Fibroblast of skin of right biceps (primary cell): ENCODE results near the gene EID2B.
A peak's percentile ranks its signal among the peaks of the same experiment; 100 is the strongest.

Experiments
- DNase-seq: peaks from one replicate; pipeline ENCODE4 v3.0.0-alpha.2; 2013

The EID2B gene

GRCh38 chr19:39531834-39532232, 819 bp downstream of the EID2B start:
- DNase-seq = no peak

- DNase-seq = no peak
Measured at GRCh38 chr19:39525205-39525604, 7.4 kb downstream of the EID2B start.

DNA sequence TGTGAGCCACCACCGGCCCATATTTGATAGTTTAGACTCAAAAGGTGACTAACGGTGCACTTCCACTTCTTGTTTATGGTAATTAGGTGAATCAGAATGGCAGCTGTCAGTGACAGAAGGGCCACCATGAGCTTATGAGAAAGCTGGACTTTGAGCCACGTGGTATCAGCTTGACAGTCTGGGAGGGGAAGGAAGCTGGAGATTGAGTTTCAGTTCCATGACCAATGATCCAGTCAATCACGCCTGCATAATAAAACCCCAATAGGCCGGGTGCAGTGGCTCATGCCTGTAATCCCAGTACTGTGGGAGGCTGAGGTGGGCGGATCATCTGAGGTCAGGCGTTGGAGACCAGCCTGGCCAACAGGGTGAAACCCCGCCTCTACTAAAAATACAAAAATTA, 8.2 kb downstream of the EID2B start:
- DNase-seq = no peak

DNA sequence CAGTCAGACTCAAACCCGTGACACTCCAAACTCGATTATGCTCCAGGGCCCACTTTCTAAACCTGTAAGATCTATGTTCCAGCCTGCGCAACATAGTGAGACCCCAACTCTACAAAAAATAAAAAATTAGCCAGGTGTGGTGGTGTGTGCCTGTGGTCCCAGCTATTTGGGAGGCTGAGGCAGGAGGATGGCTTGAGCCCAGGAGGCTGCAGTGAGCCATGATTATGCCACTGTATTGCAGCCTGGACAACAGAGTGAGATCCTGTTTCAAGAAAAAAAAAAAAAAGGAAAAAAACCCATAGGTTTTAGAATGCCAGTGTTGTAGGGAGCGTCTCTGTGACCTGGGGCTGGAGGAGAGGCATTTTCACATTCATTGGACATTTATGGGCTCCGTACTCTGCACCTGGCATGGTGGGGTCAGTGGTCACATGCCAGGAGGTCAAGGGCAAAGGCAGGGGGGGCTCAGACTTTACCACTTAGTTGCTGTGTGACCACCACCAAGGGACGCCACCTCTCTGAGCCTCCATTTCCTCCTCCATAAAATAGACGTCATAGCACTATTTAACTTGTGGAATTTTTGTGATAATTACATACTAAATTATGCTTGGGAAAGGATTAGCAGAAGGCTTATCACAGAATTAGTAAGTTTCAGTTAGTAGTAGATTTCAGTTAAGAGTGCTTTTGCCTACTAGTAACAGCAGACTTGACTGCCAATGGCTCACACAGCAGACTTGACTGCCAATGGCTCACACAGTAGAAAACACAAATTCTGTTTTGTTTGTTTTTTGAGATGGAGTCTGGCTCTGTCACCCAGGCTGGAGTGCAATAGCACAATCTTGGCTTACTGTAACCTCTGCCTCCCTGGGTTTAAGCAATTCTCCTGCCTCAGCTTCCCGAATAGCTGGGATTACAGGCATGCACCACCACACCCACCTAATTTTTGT, 11.8 kb downstream of the EID2B start:
- no peak for DNase-seq

GRCh38 chr19:39518975-39519374, 13.7 kb downstream of the EID2B start:
- no peak for DNase-seq

- no peak for DNase-seq
Measured at GRCh38 chr19:39518458-39518857, 14.2 kb downstream of the EID2B start.

DNA sequence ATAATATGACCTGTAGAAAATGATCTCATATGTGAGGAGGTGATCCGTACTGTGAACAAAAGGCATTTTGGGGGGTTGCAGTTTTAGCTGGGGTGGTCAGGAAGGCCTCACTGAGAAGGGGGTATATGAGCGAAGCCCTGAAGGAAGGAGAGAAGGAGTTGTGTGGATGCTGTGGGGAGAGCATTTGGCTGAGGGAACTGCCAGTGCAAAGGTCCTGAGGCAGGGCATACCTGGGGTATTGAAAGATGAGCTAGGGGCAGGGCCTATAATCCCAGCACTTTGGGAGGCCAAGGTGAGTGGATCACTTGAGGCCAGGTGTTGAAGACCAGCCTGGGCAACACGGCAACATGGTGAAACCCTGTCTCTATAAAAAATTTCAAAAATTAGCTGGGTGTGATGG, 15.2 kb downstream of the EID2B start:
- no peak for DNase-seq

DNA sequence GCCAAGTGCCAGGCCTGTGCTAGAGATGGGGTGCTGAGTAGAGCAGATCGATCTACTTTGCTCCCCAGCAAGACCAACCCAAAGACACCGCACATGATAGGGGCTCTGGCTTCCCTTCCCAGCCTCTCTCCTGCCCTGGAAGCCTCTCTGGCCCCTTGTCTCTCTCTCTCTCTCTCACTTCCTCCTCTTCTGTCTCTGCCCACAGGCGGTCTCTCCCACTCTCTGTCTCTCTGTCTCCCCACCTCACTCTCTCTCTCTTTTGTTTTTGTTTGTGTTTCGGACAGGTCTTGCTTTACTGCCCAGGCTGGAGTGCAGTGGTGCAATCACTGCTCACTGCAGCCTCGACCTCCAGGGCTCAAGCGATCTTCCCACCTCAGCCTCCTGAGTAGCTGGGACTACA, 16.4 kb downstream of the EID2B start:
- no peak for DNase-seq

DNA sequence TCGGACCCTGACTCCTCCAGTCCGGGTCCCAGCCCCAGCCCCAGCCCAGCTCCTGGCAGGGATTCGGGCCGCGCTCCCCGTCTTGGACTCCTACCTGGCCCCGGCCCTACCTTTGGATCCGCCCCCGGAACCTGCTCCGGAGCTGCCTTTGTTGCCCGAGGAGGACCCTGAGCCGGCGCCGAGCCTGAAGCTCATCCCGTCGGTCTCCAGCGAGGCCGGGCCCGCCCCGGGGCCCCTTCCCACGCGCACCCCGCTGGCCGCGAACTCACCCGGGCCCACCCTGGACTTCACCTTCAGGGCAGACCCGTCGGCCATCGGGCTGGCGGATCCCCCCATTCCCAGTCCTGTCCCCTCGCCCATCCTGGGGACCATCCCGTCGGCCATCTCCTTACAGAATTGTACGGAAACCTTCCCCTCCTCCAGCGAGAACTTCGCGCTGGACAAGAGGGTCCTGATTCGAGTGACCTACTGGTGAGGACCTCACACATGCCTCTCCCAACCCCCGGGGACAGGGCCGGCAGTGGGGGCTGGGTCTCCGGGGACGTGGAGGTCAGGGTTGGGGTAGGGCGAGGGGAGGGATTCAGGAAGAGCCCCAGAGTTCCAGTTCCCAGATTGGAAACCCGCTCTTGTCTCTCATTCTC, 17.0 kb downstream of the EID2B start:
- DNase-seq = no peak

DNA sequence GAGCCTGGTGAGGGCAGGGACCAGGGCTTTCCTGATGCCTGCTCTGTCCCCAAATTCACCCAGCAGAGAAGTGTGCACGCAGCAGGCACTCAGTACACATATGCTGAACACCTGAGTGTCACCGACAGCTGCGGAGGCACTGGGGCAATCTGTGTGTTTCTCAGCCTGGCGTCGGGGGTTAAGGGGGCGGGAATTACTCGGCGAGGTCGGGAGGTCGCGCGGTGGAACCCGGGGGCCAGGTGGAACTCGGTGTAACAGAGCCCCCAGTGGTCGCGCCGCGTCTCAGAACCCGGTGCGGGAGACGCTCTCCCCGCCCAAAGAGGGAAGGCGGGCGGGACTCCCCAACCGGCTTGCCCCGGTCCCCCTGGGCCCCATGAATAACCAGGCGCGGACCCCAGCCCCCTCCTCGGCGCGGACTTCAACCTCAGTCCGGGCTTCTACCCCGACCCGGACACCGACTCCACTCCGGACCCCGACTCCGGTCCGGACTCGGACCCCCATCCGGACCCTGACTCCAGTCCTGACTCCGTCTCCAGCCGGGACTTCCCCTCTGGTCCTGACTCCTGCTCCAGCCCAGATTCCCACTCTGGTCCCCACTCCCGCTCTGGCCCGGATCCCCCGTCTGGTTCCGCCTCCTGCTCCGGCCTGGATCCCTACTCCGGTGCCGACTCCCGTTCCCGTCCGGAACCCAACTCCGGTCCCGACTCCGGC, 17.7 kb downstream of the EID2B start, which contains the start of gene SELENOV:
TSS of gene SELENOV (plus strand) at position 300 of the 711 bp plus-strand sequence. CDS start at position 374, 74 bp downstream.
- no peak for DNase-seq

- no peak for DNase-seq
Measured at GRCh38 chr19:39512988-39513387, 19.7 kb downstream of the EID2B start.

DNA sequence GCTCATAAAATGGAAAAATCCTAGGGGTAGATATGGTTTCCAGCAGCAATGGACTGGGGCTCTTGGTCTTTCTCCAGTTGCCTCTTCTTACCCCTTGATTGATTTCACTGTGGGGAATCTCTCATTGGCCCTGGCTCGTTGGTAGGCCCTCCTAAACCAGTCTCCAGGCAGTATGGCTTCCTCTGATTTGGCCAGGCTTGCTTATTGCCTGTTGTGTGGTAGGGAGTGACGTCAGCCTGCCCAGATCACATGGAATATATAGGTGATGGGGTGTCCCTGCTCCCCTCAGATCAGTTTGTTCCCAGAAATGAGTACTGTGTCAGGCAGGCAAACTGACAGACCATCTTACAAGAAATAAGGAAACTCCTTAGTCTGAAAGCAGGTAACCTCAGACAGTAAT, 23.4 kb downstream of the EID2B start:
- no peak for DNase-seq

DNA sequence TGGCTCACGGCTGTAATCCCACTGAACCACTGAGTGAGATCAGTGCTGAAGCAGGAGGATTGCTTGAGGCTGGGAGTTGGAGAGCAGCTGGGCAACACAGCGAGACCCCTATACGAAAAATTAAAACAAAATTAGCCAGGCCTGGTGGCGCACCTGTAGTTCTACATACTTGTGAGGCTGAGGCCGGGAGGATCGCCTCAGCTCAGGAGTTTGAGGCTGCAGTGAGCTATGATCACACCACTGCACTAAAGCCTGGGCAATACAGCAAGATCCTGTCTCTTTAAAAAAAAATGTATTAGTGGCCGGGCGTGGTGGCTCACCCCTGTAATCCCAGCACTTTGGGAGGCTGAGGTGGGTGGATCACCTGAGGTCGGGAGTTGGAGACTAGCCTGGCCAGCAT, 24.0 kb downstream of the EID2B start:
- DNase-seq = no peak

DNA sequence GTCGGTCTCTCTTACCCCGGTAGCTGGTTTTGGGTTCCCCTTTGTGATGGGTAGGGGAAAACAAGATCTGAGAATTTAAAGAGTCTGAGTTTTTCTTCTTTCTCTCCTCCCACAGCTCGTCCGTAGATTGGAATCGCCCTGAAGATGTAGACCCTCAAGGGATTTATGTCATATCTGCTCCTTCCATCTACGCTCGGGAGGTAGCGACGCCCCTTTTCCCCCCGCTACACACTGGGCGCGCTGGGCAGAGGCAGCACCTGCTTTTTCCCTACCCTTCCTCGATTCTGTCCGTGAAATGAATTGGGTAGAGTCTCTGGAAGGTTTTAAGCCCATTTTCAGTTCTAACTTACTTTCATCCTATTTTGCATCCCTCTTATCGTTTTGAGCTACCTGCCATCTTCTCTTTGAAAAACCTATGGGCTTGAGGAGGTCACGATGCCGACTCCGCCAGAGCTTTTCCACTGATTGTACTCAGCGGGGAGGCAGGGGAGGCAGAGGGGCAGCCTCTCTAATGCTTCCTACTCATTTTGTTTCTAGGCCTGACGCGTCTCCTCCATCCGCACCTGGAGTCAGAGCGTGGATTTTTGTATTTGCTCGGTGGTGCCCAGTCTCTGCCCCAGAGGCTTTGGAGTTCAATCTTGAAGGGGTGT, 24.8 kb downstream of the EID2B start:
- no peak for DNase-seq

GRCh38 chr19:39506944-39507714, 25.5 kb downstream of the EID2B start:
- DNase-seq = peak; percentile 77

DNA sequence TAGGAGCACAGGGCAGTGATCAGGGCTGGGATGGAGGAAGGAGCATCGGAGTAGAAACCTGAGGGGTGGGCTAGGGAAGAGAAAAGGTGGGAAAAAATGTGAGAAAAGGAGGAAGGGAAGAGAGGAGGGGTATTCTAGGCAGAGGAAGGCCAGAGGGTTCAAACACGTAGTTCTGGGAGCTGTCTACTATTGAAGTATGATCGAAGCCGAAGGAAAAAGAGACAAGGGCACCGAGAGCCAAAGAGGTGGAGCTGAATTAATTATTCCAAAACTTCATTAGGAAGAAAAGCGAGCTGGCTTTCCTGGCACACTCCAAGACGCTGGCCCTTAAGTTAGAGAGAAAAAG, 26.1 kb downstream of the EID2B start:
- no peak for DNase-seq

DNA sequence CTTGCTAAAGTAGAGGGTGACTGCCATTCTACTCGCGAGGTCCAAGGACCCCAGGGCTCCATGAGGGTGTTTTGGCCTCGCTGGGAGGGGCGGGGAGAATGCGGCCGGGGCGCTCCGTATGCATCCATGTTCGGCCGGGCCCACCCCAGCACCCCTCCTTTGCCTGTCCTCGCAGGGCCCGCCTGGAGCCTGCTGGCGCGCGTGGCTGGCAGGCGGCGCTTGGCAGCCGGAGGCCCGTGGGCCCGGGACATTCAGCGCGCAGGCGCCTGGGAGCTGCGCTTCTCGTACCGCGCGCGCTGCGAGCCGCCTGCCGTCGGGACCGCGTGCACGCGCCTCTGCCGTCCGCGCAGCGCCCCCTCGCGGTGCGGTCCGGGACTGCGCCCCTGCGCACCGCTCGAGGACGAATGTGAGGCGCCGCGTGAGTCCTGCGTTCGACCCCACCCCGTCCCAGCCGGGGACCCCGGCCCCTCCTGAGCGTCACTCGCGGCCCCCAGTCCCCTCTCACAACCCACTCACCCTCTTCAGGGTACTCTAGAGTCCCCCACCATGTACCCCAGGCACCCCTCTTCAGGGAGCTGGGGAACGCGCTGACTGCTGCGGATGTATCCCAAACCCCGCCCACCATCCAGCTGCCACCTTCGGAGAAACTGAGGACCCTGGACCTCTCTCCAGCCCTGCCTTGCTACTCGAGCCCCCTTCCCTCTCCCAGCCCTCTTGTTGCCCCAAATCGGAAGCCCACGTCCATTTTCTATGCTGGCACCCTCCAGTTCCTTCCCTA, 29.8 kb downstream of the EID2B start:
- DNase-seq = peak; percentile 78

GRCh38 chr19:39501340-39501739, 31.3 kb downstream of the EID2B start:
- no peak for DNase-seq

DNA sequence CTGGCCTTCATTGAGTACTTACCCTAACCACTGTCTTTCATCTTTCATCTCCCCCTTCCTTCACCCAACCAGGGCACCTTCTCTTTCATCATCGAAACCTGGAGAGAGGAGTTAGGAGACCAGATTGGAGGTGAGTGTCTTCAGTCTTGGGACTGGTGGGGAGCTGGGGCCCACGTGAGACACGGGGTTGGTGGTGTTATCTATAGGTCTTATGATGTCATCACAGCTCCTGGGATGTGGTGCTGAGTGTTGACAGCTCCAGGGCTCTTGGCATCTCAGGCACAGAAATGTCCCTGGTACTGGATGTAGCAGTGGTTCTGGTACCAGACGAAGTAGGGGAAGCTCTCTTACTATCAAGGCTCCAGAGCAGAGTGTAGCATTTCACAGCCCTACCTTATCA, 32.1 kb downstream of the EID2B start:
- DNase-seq = no peak

DNA sequence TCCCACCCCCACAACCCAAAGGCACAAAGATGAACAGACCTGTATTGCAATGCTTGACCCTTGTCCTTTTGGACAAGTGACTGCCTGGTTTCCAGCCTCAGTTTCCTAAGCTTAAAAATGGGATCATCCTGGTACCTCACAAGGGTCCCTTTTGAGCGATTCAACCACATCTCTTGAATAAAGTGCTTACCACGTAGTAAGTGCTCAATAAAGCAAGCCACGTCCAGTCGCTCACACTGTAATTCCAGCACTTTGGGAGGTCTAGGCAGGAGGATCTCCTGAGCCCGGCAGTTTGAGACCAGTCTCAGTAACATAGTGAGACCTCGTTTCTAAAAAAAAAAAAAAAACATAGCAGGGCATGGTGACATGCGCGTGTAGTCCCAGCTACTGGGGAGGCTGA, 32.7 kb downstream of the EID2B start:
- no peak for DNase-seq

GRCh38 chr19:39498798-39499642, 33.6 kb downstream of the EID2B start, which contains the start of gene DLL3:
TSS of gene DLL3 (plus strand) at chr19:39498947. CDS start at chr19:39498975, 28 bp downstream.
- DNase-seq = no peak
